ENCODE measurements around the gene SPTBN4. TPM values are rescaled to one million over a fixed set of nuclear protein-coding genes. Genes with fewer than 3 reads are reported as not detected.

The SPTBN4 gene
- polyA plus RNA-seq, 1 donor from 2014 or later: 12.7 TPM

DNA sequence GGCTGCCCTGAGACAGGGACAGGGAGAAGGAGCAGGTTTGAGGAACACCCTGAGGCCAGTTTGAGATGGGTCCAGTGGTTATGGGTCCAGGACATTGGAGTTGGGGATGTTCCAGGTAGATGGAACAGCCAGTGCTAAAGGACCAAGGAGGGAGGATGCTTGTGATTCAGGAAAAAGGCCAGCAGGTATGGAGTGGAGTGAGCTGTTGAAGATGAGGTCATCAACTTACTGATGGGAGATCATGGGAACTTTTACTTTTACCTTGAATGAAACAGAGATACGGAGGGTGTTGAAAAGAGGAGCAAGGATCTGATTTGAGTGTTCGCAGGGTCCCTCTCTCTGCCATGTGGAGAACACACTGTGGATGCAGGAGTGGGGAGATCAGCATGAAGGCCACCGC lies 25.5 kb downstream of the SPTBN4 start:
- no peaks in the 10 kb centered on the region for H3F3A ChIP-seq (ENCODE audit: insufficient read depth, low read length, poor library complexity, severe bottlenecking)
- no peaks in the 10 kb centered on the region for H3K36me3 ChIP-seq (ENCODE audit: insufficient read depth, low read length)
- H3K4me3 ChIP-seq (ENCODE audit: low read length): no peak overlapping the region
- H3K4me2 ChIP-seq (ENCODE audit: low read length): no peak overlapping the region
- no peak overlapping the region for H3K9ac ChIP-seq (ENCODE audit: low read length)
- peaks cover 5% of the 10 kb centered on the region for H3K27me3 ChIP-seq (ENCODE audit: insufficient read depth, low read depth, low read length)
- no peaks in the 10 kb centered on the region for H3K9me2 ChIP-seq (ENCODE audit: insufficient read depth, low read length)
- no peaks in the 10 kb centered on the region for H3K79me2 ChIP-seq (replicated peaks; ENCODE audit: insufficient read depth, low read length)
- TF ChIP-seq SMC3 (conservative IDR thresholded peaks at IDR 0.05; ENCODE audit: poor library complexity) (no peak), EZH2 (IDR thresholded peaks at IDR 0.05; ENCODE audit: borderline replicate concordance, insufficient read depth, low read length, poor library complexity, severe bottlenecking) (no peak), TAF1 (IDR thresholded peaks at IDR 0.05; ENCODE audit: low read depth) (no peak), MXI1 (conservative IDR thresholded peaks at IDR 0.05; ENCODE audit: poor library complexity, severe bottlenecking) (no peak), EP300 (conservative IDR thresholded peaks at IDR 0.05; ENCODE audit: poor library complexity, severe bottlenecking) (no peak)
- TF ChIP-seq, protein P1, sequence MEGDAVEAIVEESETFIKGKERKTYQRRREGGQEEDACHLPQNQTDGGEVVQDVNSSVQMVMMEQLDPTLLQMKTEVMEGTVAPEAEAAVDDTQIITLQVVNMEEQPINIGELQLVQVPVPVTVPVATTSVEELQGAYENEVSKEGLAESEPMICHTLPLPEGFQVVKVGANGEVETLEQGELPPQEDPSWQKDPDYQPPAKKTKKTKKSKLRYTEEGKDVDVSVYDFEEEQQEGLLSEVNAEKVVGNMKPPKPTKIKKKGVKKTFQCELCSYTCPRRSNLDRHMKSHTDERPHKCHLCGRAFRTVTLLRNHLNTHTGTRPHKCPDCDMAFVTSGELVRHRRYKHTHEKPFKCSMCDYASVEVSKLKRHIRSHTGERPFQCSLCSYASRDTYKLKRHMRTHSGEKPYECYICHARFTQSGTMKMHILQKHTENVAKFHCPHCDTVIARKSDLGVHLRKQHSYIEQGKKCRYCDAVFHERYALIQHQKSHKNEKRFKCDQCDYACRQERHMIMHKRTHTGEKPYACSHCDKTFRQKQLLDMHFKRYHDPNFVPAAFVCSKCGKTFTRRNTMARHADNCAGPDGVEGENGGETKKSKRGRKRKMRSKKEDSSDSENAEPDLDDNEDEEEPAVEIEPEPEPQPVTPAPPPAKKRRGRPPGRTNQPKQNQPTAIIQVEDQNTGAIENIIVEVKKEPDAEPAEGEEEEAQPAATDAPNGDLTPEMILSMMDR (IDR thresholded peaks at IDR 0.05; ENCODE audit: poor library complexity, severe bottlenecking): no peak
- no peak overlapping the region for H2AFZ ChIP-seq (ENCODE audit: low read depth, low read length)
- H3K27ac ChIP-seq (ENCODE audit: low read length): no peak overlapping the region
- peaks cover 6% of the 10 kb centered on the region for H3K9me3 ChIP-seq (ENCODE audit: low read length)
- H4K20me1 ChIP-seq (ENCODE audit: insufficient read depth): no peaks in the 10 kb centered on the region

DNA sequence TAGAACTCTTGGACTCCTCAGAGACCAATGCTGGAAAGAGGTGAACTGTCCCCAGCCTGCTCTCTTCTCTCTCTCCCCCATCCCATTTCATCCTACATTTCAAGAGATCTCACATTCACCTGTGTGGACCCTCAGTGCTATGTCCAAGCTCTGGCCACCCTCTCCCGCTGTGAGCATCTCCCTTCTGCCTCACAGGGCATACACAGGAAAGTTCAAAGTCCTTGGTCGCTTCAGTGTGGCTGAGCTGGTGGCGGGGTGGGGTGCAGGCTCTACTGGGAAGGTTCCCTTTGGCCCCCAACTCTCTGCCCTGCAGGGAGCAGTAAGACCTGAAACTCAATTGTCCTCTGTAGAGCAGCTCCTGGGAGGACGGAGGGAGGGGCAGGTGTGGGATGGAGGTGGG lies 27.0 kb downstream of the SPTBN4 start:
- no peaks in the 10 kb centered on the region for H3K79me2 ChIP-seq (replicated peaks; ENCODE audit: insufficient read depth, low read length)
- H3K9me3 ChIP-seq (ENCODE audit: low read length): peaks cover 6% of the 10 kb centered on the region
- H4K20me1 ChIP-seq (ENCODE audit: insufficient read depth): no peaks in the 10 kb centered on the region
- no peak for TF ChIP-seq EZH2 (IDR thresholded peaks at IDR 0.05; ENCODE audit: borderline replicate concordance, insufficient read depth, low read length, poor library complexity, severe bottlenecking)
- no peak for TF ChIP-seq RAD21 (conservative IDR thresholded peaks at IDR 0.05)
- TF ChIP-seq EP300 (conservative IDR thresholded peaks at IDR 0.05; ENCODE audit: poor library complexity, severe bottlenecking): no peak
- TF ChIP-seq POLR2AphosphoS5 (IDR thresholded peaks at IDR 0.05): no peak
- no peak for TF ChIP-seq TAF1 (IDR thresholded peaks at IDR 0.05; ENCODE audit: low read depth)
- TF ChIP-seq, protein P2, sequence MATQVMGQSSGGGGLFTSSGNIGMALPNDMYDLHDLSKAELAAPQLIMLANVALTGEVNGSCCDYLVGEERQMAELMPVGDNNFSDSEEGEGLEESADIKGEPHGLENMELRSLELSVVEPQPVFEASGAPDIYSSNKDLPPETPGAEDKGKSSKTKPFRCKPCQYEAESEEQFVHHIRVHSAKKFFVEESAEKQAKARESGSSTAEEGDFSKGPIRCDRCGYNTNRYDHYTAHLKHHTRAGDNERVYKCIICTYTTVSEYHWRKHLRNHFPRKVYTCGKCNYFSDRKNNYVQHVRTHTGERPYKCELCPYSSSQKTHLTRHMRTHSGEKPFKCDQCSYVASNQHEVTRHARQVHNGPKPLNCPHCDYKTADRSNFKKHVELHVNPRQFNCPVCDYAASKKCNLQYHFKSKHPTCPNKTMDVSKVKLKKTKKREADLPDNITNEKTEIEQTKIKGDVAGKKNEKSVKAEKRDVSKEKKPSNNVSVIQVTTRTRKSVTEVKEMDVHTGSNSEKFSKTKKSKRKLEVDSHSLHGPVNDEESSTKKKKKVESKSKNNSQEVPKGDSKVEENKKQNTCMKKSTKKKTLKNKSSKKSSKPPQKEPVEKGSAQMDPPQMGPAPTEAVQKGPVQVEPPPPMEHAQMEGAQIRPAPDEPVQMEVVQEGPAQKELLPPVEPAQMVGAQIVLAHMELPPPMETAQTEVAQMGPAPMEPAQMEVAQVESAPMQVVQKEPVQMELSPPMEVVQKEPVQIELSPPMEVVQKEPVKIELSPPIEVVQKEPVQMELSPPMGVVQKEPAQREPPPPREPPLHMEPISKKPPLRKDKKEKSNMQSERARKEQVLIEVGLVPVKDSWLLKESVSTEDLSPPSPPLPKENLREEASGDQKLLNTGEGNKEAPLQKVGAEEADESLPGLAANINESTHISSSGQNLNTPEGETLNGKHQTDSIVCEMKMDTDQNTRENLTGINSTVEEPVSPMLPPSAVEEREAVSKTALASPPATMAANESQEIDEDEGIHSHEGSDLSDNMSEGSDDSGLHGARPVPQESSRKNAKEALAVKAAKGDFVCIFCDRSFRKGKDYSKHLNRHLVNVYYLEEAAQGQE (IDR thresholded peaks at IDR 0.05; ENCODE audit: borderline replicate concordance): no peak
- TF ChIP-seq MXI1 (conservative IDR thresholded peaks at IDR 0.05; ENCODE audit: poor library complexity, severe bottlenecking): no peak
- TF ChIP-seq SMC3 (conservative IDR thresholded peaks at IDR 0.05; ENCODE audit: poor library complexity): no peak
- TF ChIP-seq, protein P1 (IDR thresholded peaks at IDR 0.05; ENCODE audit: poor library complexity, severe bottlenecking): no peak
- H3K4me3 ChIP-seq (ENCODE audit: low read length): no peak overlapping the region
- H3K9me2 ChIP-seq (ENCODE audit: insufficient read depth, low read length): no peaks in the 10 kb centered on the region
- no peaks in the 10 kb centered on the region for H3F3A ChIP-seq (ENCODE audit: insufficient read depth, low read length, poor library complexity, severe bottlenecking)
- no peak overlapping the region for H3K27ac ChIP-seq (ENCODE audit: low read length)
- H3K36me3 ChIP-seq (ENCODE audit: insufficient read depth, low read length): no peaks in the 10 kb centered on the region
- H3K4me2 ChIP-seq (ENCODE audit: low read length): no peak overlapping the region
- no peak overlapping the region for H3K9ac ChIP-seq (ENCODE audit: low read length)
- H2AFZ ChIP-seq (ENCODE audit: low read depth, low read length): no peak overlapping the region
- H3K27me3 ChIP-seq (ENCODE audit: insufficient read depth, low read depth, low read length): peaks cover 5% of the 10 kb centered on the region

Data from neural cell (in vitro differentiated cells).